22Rv1 (cell line): ENCODE data around the gene LYPD5.

ENCODE experiments used
- CTCF ChIP-seq: fragments of 450-650 bp; IDR thresholded peaks from 2 replicates; pipeline ENCODE4 v1.5.1; 2017; ENCODE audit warnings: mild to moderate bottlenecking
- ZFX ChIP-seq: fragments of 450-650 bp; IDR thresholded peaks from 2 replicates; pipeline ENCODE4 v1.6.1; 2017; ENCODE audit warnings: antibody characterized with exemption, borderline replicate concordance

DNA sequence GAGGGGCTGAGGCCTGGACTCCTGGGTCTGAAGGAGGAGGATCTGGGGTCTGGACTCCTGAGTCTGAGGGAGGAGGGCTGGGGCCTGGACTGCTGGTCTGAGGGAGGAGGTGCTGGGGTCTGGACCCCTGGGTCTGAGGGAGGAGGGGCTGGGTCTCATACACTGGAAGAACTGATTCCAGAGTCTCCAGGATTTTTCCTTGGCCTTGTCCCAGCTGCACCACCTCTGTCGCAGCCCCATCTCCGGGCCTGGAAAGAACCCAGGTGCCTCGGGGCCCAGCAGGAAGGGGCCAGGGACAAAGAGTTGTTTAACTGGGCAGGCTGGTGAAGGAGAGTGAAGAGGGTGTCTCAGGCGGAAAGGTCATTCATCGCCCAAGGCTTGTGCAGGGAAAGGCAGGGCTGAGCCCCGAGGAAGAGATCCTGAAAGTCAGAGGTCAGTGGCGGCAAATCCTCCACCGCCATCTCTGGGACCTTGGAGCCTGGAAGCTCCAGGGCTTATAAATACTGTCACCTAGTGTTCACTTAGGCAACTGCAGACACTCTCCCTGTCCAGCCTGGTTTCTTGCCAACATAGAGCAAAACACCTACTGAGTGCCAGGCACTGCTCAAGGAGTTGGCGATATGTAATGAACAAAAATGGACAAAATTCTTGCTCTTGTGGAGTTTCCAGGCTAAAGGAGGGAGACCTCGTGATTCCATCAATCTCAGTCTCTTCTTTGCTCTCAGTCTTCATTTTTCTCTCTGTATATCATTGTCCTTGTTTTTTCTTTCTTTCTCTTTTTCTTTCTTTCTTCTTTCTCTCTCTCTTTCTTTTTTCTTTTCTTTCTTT, 17.1 kb downstream of the LYPD5 start:
- peak; percentile 98 for TF ChIP-seq CTCF
- no peak for TF ChIP-seq ZFX
